DMS53 treated with DMSO at 0.1 percent for 48 hours (cell line): Measurements from ENCODE around the gene LRRC53.

Source experiments
- DNase-seq: peaks from one replicate; lab custom pipeline; 2025; ENCODE audit not compliant: unreplicated experiment; lab: John Stamatoyannopoulos, UW

LRRC53 gene, protein sequence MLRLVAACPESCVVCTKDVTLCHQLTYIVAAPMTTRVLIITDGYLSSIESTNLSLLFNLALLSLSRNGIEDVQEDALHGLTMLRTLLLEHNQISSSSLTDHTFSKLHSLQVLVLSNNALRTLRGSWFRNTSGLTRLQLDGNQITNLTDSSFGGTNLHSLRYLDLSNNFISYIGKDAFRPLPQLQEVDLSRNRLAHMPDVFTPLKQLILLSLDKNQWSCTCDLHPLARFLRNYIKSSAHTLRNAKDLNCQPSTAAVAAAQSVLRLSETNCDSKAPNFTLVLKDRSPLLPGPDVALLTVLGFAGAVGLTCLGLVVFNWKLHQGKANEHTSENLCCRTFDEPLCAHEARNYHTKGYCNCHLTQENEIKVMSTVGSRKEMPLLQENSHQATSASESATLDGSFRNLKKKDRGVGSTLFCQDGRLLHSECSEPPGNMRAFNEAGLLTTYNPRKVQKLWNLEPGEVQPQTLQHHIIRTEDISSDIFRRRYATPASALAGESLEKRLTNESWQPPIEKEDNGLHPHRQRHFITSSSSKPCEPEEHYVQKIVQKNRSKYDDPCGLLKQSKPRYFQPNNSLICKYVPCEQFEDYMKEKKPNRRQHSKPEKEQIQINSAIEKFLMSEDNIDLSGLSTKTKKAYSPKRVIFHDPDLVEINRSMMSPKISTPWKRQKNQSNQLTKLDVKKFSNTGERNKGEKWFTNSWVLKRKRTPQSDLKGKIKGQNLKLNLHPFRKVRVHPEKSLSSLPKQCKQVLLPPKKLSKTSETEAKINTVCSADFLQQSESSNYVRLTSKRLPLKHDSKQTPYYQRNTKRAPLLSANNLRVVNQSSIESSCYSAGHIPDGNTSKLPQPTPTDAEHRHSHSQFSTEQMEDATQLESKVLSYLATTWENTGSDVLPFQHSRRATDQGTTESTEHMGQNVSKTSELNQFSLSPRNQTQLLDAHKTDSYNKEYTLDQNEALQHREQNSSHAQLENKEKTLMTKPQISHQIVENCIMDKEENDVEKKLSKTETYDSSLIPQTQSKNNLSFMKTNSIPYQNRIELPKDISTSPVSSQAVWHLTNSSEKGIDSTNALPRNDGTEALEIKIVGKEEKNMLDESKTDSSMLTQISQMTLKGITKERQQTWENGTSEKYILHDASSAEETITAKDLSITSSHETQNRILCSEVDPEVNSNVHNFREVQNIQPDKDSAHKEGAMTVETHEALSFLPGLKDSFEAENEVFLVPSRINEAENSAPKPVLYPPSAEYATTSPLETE

DNA sequence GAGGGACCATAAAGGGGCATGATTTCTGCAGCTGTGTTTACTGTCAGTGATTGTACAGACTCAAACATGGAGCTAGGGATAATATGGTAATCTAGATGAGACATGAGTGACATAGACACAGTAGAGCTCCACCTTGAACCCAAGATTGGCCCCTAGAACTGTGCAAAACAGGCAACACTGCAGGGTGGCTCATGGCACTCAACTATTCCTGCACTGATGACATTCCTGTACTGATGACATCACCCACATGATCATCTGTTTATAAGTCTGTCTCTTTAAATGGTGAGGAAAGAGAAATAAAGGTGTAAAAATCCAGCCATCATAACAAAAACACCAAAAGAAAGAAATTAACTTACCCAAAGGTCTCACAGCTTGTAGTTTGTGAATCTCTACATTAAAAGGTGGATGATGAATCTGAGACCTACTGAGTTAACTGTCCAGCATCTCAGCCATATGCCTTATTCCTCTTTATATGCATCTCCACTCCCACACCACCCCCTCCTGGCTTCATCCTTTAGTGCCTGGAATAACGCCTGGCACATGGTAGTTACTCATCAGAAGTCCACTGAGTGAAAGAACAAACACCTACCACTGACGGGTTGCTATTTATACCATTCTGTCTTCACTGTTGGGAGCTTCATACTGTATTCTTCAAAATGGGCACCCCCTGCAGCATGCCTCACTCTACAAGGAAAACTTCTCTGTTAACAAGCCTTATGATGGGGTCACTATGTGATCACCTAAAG is at the start of gene LRRC53:
TSS of gene LRRC53 (minus strand) at position 442 of the 746 bp plus-strand sequence. CDS start 29,262 bp downstream, outside the sequence.
- no peak for DNase-seq

DNA sequence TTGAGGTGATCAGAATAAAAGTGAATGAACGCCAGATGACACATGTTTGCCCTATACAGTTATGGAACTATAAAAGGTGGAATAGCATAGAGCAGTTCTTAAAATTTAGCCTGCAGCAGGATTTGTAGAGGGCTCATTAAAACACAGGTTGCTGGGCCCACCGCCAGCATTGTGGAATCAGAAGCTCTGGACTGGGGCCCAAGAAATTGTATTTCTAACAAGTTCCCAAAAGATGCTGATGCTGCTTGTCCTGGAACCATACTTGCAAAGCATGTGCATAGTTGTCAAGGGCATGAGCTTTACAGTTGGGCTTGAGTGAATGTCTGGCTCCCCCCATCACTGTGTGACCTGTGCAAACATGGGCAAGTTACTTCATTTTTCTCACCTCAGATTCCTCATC is 37.5 kb upstream of the LRRC53 start:
- no peak for DNase-seq

DNA sequence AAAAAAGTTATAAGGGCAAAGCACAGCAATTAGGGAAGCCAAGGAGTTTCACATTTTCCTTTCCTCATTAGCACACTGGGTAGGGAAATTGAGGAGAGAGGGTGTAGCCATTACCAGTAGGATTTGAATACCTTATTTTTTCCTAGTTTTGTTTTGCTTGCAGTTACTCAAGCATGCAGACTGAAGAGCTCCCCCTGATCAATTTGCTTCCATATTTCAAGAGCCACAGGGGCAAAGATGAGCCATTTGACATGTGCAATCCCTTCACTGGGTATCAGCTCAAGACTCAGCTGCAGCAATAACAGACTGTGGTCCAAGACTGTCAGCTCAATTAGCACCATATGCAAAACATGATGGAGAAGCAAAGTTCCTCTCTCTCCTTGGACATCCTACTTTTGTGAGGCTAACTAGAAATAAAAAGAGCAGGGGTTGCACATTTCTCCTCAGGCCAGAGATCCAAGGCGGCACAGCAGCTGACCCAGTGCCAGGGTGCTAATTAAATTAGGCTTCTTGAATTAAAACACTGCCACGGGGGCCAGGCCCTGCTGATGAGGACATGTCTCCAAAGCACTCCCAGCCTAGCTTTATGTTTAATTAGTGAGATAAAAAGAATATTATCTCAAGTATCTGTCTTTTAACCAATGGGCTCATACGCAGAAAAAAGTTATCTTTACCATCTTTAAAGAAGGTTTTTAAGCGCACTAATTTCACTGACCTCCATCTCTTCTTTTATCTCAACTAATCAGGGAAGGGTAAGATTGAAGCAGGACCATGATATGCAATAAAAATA is 36.7 kb upstream of the LRRC53 start:
- DNase-seq = no peak

DNA sequence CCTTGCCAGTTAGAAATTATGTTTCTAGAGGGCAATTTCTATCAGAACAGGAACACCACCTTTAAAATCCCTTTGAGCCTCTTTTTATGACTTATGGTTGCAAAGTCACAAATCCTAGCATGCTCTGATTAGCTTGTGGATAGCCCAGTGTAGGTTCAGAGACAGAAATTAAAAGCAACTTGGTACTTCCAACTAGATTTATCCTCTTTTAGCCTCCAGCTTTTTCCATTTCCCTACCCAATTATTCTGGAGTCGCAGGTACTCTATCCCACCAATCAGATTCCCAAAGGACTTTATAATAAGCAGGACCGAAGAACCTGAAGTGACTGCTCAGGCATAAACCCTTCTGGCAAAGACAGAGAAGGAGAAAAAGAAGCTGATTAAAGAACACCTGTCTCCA is 33.4 kb upstream of the LRRC53 start:
- DNase-seq = no peak

DNA sequence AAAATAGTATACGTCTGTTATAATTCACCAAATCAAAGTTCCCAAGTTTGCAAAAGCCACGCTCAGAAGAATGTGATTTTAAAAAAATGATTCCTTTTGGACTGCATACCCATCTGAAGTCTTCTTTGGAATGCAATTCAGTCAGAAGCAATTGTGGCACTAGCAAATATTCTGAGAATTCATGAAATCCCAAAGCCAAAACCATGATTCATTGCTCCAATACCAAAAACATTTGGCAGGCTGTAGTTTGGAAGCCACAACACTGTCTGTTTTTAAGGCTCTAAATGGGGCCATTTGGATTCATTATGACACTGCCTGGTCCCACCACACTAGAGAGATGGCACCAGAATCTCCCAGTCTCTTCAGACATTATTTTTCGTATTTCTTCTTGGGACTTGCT is 21.8 kb upstream of the LRRC53 start:
- no peak for DNase-seq

DNA sequence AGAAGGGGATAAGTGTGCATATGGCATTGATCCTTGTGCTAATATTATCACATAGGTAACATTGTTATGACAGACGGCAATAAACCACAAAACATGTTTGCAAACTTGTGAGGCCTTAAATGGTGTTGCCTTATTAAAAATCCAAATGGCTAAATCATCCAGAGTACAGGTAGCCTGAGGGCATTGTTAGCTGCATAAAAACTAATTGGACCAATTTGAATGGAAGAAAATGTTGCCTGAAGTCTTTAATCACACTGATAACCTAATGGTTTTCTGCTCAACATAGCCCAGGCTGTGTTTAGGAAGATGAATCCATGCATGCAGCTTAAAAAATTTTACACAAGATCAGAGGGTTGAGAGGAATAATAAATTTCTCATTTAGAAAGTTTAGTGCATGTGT is 19.4 kb upstream of the LRRC53 start:
- DNase-seq = no peak

DNA sequence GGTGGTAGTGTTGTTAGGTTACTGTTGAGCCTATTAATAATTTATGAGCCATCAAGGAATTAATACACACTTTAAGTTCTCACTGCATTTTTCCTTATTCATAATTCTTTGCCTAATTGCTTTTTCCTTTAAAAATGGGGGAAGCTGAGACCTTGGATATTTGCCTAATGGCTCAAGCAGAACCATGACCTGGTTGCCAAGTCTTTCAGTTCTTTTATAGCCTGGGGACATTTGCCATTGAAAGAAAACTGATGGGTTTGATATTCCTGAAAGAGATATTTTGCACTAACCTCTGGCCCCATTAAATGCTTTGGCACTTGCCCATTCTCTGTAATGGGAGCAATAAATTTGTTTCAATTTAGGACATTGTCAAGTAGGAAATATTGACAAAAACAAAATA is 18.5 kb upstream of the LRRC53 start:
- DNase-seq = no peak

DNA sequence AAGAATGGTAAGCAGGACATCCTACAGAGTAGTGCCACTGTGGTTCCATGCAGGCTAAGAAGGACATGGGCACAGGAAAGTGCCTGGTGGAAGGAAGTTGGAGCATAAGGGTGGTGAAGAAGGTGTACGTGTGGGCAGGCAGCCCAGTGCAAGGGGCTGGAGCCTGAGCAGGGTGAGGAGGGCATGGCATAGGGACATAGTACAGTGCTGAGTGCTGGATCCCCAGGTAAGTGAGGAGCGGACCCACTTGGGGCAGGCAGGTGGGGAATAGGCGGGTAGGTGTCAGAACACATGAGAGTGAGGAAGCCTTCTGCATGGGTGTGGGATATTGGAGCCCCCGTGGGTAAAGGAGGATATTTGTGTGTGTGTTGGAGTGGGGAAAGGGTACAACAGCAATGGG is 15.7 kb upstream of the LRRC53 start:
- no peak for DNase-seq

GRCh38 chr1:74526708-74527107 is 14.3 kb upstream of the LRRC53 start:
- DNase-seq = peak; percentile 74

GRCh38 chr1:74523873-74524480 is 11.6 kb upstream of the LRRC53 start:
- no peak for DNase-seq

- no peak for DNase-seq
These were observed 9.7 kb upstream of the LRRC53 start for GRCh38 chr1:74522148-74522547.

DNA sequence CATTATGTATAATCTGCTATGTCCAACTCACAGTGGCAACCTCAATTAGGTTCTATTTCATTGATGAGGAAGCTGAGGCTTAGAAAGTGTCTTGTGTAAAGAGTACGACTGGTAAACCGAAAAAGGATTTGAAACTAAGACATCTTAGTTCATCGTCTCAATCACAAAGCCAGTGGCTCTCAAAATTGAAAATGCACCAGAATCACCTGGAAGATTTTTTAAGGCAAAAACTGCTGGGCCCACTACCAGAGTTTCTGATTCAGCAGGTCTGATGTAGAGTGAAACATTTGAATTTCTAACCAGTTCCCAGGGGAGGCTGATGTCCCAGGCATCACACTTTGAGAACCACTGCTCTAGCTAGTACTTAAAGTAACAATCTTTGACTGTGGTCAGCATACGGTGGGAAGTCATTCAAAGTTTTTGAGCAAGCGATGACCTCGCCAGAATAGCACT is 5.2 kb upstream of the LRRC53 start:
- no peak for DNase-seq

DNA sequence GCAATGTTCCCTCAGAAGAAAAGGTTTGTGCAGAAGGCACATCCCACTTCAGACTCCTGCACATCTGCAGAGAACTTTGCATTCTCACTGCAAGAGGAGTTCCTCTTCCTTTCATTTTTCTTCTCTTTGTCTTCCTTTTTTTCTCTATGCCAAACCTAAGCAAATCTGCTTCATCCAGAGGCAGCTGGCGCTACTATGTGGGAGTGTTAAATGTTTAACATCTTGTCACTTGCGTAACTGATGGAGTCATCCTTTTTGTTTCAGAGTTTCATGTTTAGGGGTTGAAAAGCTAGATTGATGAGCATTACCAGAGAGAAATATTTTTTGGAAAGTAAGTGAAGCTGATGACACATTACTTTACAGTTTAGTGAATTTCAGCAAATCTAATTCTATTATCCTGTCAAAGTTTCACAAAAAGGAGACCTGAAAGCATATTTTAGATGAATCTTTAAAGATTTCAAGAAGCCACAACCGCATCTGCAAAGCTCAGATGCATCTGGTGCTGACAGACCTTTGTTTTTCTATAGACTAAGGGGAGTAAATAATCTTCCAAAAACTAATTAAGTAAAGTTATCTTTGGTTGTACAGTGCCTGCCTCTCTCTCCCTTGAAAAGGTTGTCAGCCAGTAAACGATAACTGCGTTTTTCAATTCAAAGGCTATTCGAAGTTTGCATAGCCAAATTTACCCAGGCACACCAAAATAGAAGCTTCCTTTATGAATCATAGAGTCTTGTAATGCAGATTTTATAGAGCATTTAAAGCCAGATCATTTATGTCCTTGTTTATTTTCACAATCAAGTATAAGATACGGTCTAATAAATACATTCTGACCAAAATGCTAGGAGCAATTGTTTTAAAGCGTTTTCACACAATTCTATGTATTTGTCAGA is 1.2 kb upstream of the LRRC53 start:
- no peak for DNase-seq

DNA sequence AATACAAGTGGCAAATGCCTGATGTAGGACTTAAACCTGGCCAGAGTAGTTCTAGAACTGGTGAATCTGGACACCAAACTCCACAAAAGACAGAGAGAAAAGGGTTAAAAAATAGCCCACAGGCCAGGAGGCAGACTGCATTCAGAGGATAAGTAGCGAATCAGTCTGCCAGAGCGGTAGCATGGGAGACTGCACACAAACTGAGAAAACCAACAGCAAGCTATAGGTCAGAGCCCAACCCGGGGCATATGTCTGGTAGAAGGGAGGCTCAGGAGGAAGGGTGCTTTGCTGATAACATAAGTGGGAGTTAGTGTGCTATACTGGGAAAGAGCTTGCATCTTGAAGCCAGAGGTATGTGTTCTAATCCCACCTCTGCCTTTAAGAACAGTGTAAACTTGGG is 4.0 kb downstream of the LRRC53 start:
- no peak for DNase-seq

- no peak for DNase-seq
These were observed 6.3 kb downstream of the LRRC53 start for GRCh38 chr1:74505928-74506710.

DNA sequence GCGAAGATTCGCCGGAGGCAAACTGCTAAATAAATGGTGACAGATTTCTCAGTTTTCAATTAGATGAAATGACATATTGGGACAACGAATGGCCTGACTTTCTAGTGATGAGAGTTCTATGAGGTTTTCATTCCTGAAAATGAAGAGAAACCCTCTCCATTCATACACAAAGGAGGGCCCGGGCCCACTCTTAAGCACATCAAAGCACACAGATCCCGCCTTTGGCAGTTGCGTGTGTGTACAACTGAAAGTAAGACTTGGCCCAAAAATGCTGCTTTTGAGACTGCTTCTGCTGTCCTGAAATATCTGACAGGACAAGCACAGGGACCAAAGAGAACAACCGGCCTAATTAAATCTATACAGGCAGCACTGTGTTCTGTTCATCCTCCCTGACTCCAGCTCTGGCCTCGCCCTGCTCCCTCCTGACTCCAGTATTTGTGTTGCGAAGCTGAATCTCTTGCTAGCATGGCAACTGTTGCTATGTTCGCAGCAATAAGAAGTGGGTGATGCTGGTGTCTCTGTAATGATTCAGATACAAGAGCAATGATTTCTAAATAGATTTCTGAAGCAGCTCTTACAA is 7.4 kb downstream of the LRRC53 start:
- no peak for DNase-seq
